Activated CD8-positive, alpha-beta memory T cell treated with anti-CD3 and anti-CD28 coated beads for 24 hours (primary cell): Measurements from ENCODE around the gene PSMB3.

Experiments used
- DNase-seq: peaks from one replicate; pipeline ENCODE4 v3.0.0-alpha.2; 2020

The PSMB3 gene

GRCh38 chr17:38733982-38734973 is 18.3 kb upstream of the PSMB3 start:
- DNase-seq: no peak

- DNase-seq: peak; percentile 94
These were observed 17.2 kb upstream of the PSMB3 start for GRCh38 chr17:38735161-38735997.

GRCh38 chr17:38738007-38738662 is 14.4 kb upstream of the PSMB3 start:
- DNase-seq: no peak

GRCh38 chr17:38738686-38739085 is 13.9 kb upstream of the PSMB3 start:
- DNase-seq: no peak

- no peak for DNase-seq
These were observed 13.2 kb upstream of the PSMB3 start for GRCh38 chr17:38739305-38739704.

- DNase-seq: no peak
These were observed 12.5 kb upstream of the PSMB3 start for GRCh38 chr17:38740044-38740443.

- no peak for DNase-seq
These were observed 11.7 kb upstream of the PSMB3 start for GRCh38 chr17:38740806-38741205.

GRCh38 chr17:38741461-38741860 is 11.1 kb upstream of the PSMB3 start:
- DNase-seq: no peak

- DNase-seq: no peak
These were observed 10.6 kb upstream of the PSMB3 start for GRCh38 chr17:38741921-38742410.

- no peak for DNase-seq
These were observed 9.9 kb upstream of the PSMB3 start for GRCh38 chr17:38742411-38743308.

GRCh38 chr17:38743556-38744171 is 8.9 kb upstream of the PSMB3 start:
- no peak for DNase-seq

- no peak for DNase-seq
These were observed 7.0 kb upstream of the PSMB3 start for GRCh38 chr17:38745545-38745944.

- DNase-seq: no peak
These were observed 6.3 kb upstream of the PSMB3 start for GRCh38 chr17:38746004-38746848.

GRCh38 chr17:38746849-38747462 is 5.6 kb upstream of the PSMB3 start:
- no peak for DNase-seq

GRCh38 chr17:38747463-38748148 is 4.9 kb upstream of the PSMB3 start:
- no peak for DNase-seq

- DNase-seq: no peak
These were observed 4.2 kb upstream of the PSMB3 start, which contains the start of gene PCGF2 for GRCh38 chr17:38748149-38748891. Gene PCGF2 (minus strand): TSS chr17:38748336. CDS start chr17:38740402, 7,934 bp downstream.

- DNase-seq: no peak
These were observed 3.7 kb upstream of the PSMB3 start for GRCh38 chr17:38748892-38749222.

- DNase-seq: no peak
These were observed 3.1 kb upstream of the PSMB3 start for GRCh38 chr17:38749223-38750043.
